Ishikawa (cell line): ENCODE results near the gene TDRD15.

Experiments used
- CEBPB ChIP-seq: IDR thresholded peaks from 2 replicates; pipeline ENCODE4 v1.6.1; 2012
- CREB1 ChIP-seq: IDR thresholded peaks from 2 replicates; pipeline ENCODE4 v1.6.1; 2012; ENCODE audit warnings: low read depth
- EP300 ChIP-seq: IDR thresholded peaks from 2 replicates; pipeline ENCODE4 v1.6.1; 2012; ENCODE audit warnings: borderline replicate concordance
- NFIC ChIP-seq: IDR thresholded peaks from 2 replicates; pipeline ENCODE4 v1.6.1; 2012
- RAD21 ChIP-seq: IDR thresholded peaks from 2 replicates; pipeline ENCODE4 v1.6.1; 2012; ENCODE audit warnings: low read depth
- TAF1 ChIP-seq: IDR thresholded peaks from 2 replicates; pipeline ENCODE4 v1.6.1; 2012; ENCODE audit warnings: low read depth, mild to moderate bottlenecking
- TCF12 ChIP-seq: IDR thresholded peaks from 2 replicates; pipeline ENCODE4 v1.6.1; 2012; ENCODE audit warnings: low read depth
- TEAD4 ChIP-seq: IDR thresholded peaks from 2 replicates; pipeline ENCODE4 v1.6.1; 2012
- YY1 ChIP-seq: IDR thresholded peaks from 2 replicates; pipeline ENCODE4 v1.6.1; 2012; ENCODE audit warnings: low read depth
- ZBTB7A ChIP-seq: IDR thresholded peaks from 2 replicates; pipeline ENCODE4 v1.6.1; 2012; ENCODE audit warnings: low read depth
- TF ChIP-seq, protein P1 (sequence below): IDR thresholded peaks from 2 replicates; pipeline ENCODE4 v1.6.1; 2012; ENCODE audit warnings: low read depth, mild to moderate bottlenecking

DNA sequence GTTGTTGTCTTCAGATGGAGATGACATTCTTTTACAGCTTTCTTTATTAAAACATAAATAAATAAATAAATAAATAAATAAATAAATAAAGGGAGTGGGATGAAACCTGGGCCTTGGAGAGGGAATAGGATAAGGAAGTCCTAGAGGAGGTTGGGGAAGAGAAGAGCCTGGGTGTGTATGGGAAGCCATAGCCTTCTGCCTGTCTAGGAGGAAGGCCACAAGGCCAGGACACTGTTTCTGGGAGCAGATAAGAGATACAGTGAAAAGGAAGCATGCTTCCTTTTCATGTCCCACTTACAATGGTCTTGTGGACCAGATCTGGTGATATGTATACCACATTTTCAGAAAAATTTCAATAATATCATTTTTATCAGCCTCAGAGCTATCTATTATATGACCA lies 6.1 kb upstream of the TDRD15 start:
- TF ChIP-seq TCF12: no peak
- TF ChIP-seq, protein P1, sequence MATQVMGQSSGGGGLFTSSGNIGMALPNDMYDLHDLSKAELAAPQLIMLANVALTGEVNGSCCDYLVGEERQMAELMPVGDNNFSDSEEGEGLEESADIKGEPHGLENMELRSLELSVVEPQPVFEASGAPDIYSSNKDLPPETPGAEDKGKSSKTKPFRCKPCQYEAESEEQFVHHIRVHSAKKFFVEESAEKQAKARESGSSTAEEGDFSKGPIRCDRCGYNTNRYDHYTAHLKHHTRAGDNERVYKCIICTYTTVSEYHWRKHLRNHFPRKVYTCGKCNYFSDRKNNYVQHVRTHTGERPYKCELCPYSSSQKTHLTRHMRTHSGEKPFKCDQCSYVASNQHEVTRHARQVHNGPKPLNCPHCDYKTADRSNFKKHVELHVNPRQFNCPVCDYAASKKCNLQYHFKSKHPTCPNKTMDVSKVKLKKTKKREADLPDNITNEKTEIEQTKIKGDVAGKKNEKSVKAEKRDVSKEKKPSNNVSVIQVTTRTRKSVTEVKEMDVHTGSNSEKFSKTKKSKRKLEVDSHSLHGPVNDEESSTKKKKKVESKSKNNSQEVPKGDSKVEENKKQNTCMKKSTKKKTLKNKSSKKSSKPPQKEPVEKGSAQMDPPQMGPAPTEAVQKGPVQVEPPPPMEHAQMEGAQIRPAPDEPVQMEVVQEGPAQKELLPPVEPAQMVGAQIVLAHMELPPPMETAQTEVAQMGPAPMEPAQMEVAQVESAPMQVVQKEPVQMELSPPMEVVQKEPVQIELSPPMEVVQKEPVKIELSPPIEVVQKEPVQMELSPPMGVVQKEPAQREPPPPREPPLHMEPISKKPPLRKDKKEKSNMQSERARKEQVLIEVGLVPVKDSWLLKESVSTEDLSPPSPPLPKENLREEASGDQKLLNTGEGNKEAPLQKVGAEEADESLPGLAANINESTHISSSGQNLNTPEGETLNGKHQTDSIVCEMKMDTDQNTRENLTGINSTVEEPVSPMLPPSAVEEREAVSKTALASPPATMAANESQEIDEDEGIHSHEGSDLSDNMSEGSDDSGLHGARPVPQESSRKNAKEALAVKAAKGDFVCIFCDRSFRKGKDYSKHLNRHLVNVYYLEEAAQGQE: no peak
- TF ChIP-seq TAF1: no peak
- no peak for TF ChIP-seq RAD21
- TF ChIP-seq CREB1: no peak
- no peak for TF ChIP-seq TEAD4
- no peak for TF ChIP-seq EP300
- no peak for TF ChIP-seq NFIC
- TF ChIP-seq ZBTB7A: no peak
- TF ChIP-seq YY1: no peak
- no peak for TF ChIP-seq CEBPB
